Measurements from ENCODE around the gene CKAP2L.

CKAP2L gene

DNA sequence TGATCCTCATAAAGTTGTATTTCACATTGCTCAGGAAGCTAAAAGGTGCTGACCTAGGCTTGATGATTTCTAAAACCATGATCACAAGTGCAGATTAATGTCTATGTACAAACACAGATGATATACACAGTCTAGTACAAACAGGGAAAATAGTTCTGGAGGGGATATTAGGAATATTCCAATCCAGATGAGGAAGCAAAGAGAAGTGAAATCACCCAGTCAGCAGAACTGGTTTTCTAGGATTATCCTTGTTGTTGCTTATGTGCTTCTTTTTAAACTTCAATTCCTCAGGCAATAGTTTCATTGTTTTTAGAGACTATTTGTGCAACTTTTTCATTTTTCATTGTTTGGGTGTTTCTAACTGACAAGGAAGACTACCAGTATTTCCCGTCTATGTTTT lies 15.2 kb upstream of the CKAP2L start:
- no peak for TF ChIP-seq CTCF (IDR thresholded peaks at IDR 0.05)

DNA sequence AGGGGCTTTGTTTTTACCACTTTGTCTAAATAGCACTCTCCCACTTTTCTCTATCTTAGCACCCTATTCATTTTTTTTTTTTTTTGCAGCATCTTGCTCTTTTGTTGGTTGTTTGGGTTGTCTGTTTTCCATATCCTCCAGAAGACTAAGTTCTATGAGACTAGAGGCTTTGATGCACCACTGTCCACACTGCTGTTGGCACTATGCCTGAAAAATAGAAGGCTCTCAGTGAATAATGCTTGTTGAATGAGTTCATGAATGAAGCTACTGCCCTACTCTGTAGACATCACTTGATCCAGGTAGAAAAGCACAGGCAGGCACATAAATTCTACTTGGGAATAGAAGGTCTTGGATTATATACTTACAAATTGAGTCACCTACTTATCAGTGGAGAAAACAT lies 12.6 kb upstream of the CKAP2L start:
- no peak for TF ChIP-seq CTCF (IDR thresholded peaks at IDR 0.05)

DNA sequence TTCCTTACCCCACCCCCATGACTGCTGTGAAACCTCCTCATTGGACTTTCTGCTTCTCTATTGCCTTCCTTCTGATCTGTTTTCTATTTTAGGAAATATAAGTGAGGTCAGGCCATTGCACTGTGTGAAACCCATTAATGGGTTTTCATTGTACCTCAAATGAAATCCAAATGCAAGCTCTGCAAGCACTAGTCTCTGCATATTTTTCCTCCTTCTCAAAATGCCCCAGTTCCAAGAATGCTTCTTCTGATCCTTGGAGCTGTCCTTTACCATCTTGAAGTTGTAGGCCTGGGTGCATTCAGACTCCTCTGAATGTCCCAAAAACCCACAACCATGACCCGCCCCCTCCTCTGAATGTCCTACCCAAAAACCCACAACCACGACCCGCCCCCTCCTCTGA lies 11.7 kb upstream of the CKAP2L start:
- TF ChIP-seq CTCF (IDR thresholded peaks at IDR 0.05): no peak

GRCh38 chr2:112774536-112775285 lies 10.3 kb upstream of the CKAP2L start:
- no peak for TF ChIP-seq CTCF (IDR thresholded peaks at IDR 0.05)

GRCh38 chr2:112773556-112773955 lies 9.1 kb upstream of the CKAP2L start:
- no peak for TF ChIP-seq CTCF (IDR thresholded peaks at IDR 0.05)

DNA sequence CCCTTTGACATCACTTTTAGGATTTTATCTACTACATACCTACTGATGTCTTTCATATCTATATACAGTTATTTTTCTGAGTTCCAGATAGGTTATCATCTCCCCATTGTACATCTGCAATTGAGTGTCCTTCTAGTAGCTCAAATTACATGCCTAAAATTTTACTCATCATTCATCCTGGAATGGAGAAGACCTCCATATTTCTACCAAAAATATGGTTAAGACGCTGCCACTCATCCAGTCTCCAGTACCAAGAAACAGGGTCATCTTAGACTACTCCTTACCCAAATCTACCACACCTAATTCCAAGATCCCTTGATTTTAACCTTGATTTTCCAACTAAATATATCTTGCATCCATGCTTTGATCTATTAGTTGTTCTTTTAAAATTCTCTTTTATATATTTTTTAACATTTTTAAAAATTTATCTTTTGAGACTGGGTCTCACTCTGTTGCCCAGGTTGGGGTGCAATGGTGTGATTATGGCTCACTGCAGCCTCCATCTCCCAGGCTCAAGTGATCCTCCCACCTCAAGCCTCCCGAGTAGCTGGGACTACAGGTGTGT lies 8.6 kb upstream of the CKAP2L start:
- no peak for TF ChIP-seq CTCF (IDR thresholded peaks at IDR 0.05)

DNA sequence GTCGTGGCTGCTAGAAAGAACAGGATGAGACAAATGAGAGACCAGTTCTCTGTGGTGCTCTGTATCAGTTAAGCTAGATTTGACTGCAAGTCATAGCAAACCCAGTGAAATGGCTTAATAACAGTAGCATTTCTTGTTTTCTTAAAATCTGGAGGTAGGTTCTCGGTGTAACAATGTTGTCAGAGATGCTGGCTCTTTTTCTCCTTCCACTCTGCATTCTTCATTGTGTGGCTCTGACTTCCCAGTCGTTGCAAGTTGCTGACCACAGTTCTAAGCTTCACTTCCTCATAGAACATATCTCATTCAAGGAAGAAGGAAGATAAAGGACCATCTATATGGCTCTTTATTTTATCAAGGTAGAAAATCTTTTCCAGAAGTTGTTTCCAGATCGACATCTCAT lies 7.9 kb upstream of the CKAP2L start:
- no peak for TF ChIP-seq CTCF (IDR thresholded peaks at IDR 0.05)

Data from LNCAP (cell line).